Measurements from ENCODE around the gene AGAP1.

AGAP1 gene

GRCh38 chr2:235570966-235571692, 77.3 kb downstream of the AGAP1 start:
- no peak for DNase-seq

GRCh38 chr2:235572592-235572991, 78.7 kb downstream of the AGAP1 start:
- DNase-seq, result no peak

- no peak for DNase-seq
These were observed 79.7 kb downstream of the AGAP1 start for GRCh38 chr2:235573331-235574221.

GRCh38 chr2:235575431-235575830, 81.6 kb downstream of the AGAP1 start:
- no peak for DNase-seq

GRCh38 chr2:235575904-235576303, 82.1 kb downstream of the AGAP1 start:
- no peak for DNase-seq

- no peak for DNase-seq
These were observed 82.6 kb downstream of the AGAP1 start for GRCh38 chr2:235576337-235576910.

GRCh38 chr2:235577404-235578330, 83.8 kb downstream of the AGAP1 start:
- no peak for DNase-seq

GRCh38 chr2:235579128-235579527, 85.3 kb downstream of the AGAP1 start:
- DNase-seq, result no peak

GRCh38 chr2:235580426-235581157, 86.7 kb downstream of the AGAP1 start:
- no peak for DNase-seq

GRCh38 chr2:235582081-235582686, 88.3 kb downstream of the AGAP1 start:
- DNase-seq, result no peak

- DNase-seq, result no peak
These were observed 88.9 kb downstream of the AGAP1 start for GRCh38 chr2:235582729-235583128.

GRCh38 chr2:235583144-235583543, 89.3 kb downstream of the AGAP1 start:
- DNase-seq, result no peak

GRCh38 chr2:235583925-235584637, 90.2 kb downstream of the AGAP1 start:
- DNase-seq, result no peak

- no peak for DNase-seq
These were observed 90.8 kb downstream of the AGAP1 start for GRCh38 chr2:235584638-235585007.

GRCh38 chr2:235587202-235587601, 93.4 kb downstream of the AGAP1 start:
- DNase-seq, result no peak

GRCh38 chr2:235588750-235589149, 94.9 kb downstream of the AGAP1 start:
- DNase-seq, result no peak

- DNase-seq, result no peak
These were observed 97.4 kb downstream of the AGAP1 start for GRCh38 chr2:235591231-235591730.

GRCh38 chr2:235591921-235592320, 98.1 kb downstream of the AGAP1 start:
- no peak for DNase-seq

- no peak for DNase-seq
These were observed 98.6 kb downstream of the AGAP1 start for GRCh38 chr2:235592430-235592829.

- no peak for DNase-seq
These were observed 99.0 kb downstream of the AGAP1 start for GRCh38 chr2:235592836-235593235.

Data from T-helper 2 cell (primary cell).